GM12873 (cell line): Measurements from ENCODE around the gene ACVRL1.

Experiments
- CTCF ChIP-seq: IDR thresholded peaks from 2 replicates; pipeline ENCODE4 v1.5.1; 2012; ENCODE audit warnings: low read depth, mild to moderate bottlenecking, moderate library complexity, low read length, control low read depth; ENCODE audit not compliant: insufficient read depth; ENCODE audit errors: missing control alignments

Gene ACVRL1

DNA sequence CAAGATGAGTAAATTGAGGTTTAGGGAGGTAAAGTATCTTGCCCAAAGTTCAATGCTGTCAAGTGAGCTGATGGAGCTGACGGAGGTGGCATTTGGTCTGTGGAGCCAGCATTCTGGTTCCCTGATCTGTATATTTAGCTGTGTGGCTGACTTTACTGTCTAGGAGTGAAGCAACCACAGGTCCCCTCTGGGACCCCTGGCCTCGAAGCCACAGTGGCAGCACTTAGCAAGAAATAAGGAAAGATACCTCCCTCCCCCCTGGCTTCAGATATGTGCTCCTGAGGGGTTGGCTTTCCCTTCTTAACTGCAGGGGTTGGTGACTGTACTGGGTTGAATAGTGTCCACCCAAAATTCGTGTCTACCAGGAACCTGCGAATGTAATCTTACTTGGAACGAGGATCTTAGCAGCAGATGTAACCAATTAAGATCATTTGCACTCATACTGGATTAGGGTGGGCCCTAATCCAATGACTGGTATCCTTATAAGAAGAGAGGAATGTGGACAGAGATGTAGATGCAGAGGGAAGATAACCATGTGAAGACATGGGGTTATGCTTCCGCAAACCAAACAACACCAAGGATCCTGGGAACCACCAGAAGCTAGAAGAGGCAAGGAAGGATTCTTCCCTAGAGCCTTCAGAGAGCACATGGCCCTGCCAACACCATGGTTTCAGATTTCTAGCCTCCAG lies 42.2 kb downstream of the ACVRL1 start:
- no peak for TF ChIP-seq CTCF

- TF ChIP-seq CTCF: no peak
These were observed 43.4 kb downstream of the ACVRL1 start for GRCh38 chr12:51950682-51951198.

GRCh38 chr12:51951199-51951842 lies 44.0 kb downstream of the ACVRL1 start, which contains the start of gene ACVR1B:
Gene ACVR1B (plus strand): TSS chr12:51951699. CDS start chr12:51951744, 45 bp downstream.
- TF ChIP-seq CTCF: no peak

DNA sequence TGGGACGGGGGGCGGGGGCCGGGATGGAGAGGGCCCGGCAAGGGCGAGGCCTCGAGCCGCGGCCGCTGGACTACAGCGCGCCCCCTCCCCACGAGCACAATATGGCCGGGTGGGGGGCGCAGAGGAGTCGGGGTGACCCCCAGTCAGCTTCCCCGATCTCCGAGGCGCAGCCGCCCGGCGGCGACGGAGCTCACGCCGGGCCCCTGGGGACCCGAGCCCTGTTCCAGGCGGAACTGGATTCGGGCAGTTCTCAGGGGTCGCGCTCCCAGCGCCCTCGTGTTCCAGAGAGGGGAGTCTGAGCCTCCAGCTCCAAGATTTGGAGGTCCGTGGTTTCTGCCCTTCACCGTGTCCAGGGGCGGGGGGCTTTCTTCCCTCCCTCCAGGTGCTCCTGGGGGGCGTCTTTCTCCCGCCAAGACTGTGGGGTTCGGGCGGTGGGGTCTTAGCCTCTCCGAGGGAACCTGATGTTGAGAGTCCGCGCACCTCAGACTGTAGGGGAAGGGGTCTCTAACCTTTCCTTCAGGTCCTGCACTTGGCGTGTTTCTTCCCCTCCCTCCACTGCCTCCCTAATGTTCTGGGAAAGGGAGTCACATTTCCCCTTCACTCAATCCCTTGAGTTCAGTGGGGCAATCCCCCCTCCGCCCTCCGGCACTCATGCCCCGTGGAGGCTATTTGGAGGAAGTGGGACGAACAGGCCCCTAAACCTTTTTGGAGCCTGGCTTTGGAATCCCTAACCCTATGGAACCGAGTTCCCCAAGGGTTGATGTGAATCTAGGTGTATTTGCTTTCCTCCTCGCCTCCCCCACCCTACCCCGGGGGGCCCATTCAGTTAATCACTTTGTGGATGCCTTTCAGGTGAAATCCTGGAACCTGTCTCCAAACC lies 44.8 kb downstream of the ACVRL1 start:
- TF ChIP-seq CTCF: no peak

DNA sequence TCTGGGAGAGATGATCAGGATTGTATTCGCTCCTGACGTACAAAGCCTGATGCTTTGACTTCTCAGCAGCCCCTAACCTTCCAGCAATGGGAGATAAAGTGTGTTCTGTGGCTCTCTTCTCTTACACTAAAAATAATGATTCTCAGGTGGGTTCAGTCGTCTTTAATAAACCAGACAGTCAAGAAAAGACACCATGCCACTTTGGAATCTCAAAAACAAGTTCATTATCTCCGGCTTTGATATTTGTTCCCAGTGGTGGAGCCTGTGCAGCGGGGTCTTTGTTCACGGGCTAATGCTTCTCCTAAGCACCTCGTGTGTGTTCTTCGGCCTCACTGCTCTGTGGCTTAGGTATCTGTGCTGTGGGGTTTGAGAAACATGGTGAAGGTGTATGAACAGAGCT lies 45.8 kb downstream of the ACVRL1 start:
- no peak for TF ChIP-seq CTCF

- no peak for TF ChIP-seq CTCF
These were observed 46.6 kb downstream of the ACVRL1 start for GRCh38 chr12:51953864-51954263.

DNA sequence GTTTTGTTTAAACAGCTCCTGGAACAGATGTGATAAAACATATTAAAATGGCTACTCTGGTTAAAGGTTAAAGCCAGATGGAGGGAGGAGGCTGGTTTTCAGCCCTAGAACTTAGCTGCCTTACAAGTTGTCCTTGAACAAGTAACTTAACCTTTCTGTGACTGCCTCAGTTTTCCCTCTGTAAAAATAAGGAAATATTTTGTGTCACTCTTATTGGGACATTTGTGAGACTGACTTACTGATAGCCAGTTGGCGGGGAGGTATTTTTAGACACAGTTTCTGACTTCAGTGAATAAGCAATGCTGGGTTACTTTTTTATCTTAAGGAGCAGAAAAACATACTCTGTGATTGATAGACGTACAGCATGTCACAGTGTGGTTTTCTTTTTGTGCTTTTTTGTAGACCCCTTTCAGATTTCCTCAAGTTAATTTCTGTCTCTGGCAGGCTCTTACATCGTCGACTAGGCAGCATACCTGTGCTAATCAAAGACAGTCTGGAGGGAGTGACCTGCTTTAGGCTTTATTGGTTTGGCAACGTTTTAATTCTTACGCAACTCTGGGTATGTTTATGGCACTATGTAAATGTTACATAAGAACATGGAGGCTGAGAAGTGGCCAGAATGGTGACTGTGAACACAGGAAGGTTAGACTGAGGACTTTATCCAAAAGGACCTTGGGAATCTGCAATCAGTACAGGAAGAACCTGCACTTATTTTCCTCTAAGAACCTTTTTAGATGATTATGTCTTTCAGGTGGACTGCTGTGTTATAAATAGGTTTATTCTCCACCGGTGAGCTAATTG lies 47.5 kb downstream of the ACVRL1 start:
- no peak for TF ChIP-seq CTCF
